H1 (cell line): ENCODE data around the gene MTFR1L. TPM values are rescaled to one million over a fixed set of nuclear protein-coding genes. Genes with fewer than 3 reads are reported as not detected.

Experiments used
- CTCF ChIA-PET: fragments of 300-600 bp; sonication (Branson Sonifier 250); formaldehyde crosslinking; loops from one replicate; lab custom pipeline; 2021; ENCODE audit not compliant: partially characterized antibody; lab: Charles Lee
- POLR2A ChIA-PET: fragments of 300-600 bp; sonication (Branson Sonifier 250); formaldehyde crosslinking; loops from one replicate; lab custom pipeline; 2021; ENCODE audit warnings: inconsistent platforms; ENCODE audit not compliant: partially characterized antibody; lab: Charles Lee
- DNase-seq, 2 experiments: peaks; one replicate each; pipeline versions ENCODE4 v3.0.0 to v3.0.0-alpha.2; 2010 to 2022; ENCODE audit warnings: low spot score in 2 of 2, low read depth in 1 of 2, mixed read lengths in 1 of 2
- FAIRE-seq: peaks from 2 replicates; lab custom pipeline; 2011; peaks lifted over from hg19 to GRCh38; lab: Jason Lieb, UNC
- H2AFZ ChIP-seq: 2 replicates; pipeline ENCODE4 v1.8.1; 2012; ENCODE audit warnings: low read length, inconsistent platforms
- H2AK5ac ChIP-seq: 2 replicates; pipeline ENCODE4 v1.6.1; 2013; ENCODE audit warnings: low read depth, low read length
- H2BK120ac ChIP-seq: replicated peaks from 2 replicates; pipeline ENCODE3; 2013; ENCODE audit warnings: low read depth, low read length, inconsistent platforms
- H2BK12ac ChIP-seq: 2 replicates; pipeline ENCODE4 v1.6.1; 2013; ENCODE audit warnings: low read depth, low read length
- H2BK15ac ChIP-seq: 2 replicates; pipeline ENCODE4 v1.6.1; 2013; ENCODE audit warnings: low read length
- H2BK20ac ChIP-seq: 2 replicates; pipeline ENCODE4 v1.6.1; 2013; ENCODE audit warnings: low read length
- H2BK5ac ChIP-seq: 2 replicates; pipeline ENCODE4 v1.6.1; 2013; ENCODE audit warnings: low read depth, low read length
- H3K14ac ChIP-seq: 2 replicates; pipeline ENCODE4 v1.6.1; 2013; ENCODE audit warnings: inconsistent platforms; ENCODE audit not compliant: insufficient read length
- H3K18ac ChIP-seq: 2 replicates; pipeline ENCODE4 v1.6.1; 2013; ENCODE audit warnings: low read length; ENCODE audit errors: extremely low read depth
- H3K23ac ChIP-seq: 2 replicates; pipeline ENCODE4 v1.6.1; 2013; ENCODE audit warnings: inconsistent platforms; ENCODE audit not compliant: insufficient read length
- H3K23me2 ChIP-seq: 2 replicates; pipeline ENCODE4 v1.6.1; 2013; ENCODE audit warnings: low read depth, low read length
- H3K27ac ChIP-seq: 2 replicates; pipeline ENCODE4 v1.6.1; 2011; ENCODE audit warnings: low read depth, low read length, inconsistent platforms
- H3K27me3 ChIP-seq, 4 experiments: replicated peaks in 1 of 4; 1 replicate in 1 of 4; 2 replicates in 3 of 4; pipeline versions ENCODE4 v1.6.1 to v1.8.1; 2011 to 2013; ENCODE audit warnings: low read length in 3 of 4, mild to moderate bottlenecking in 3 of 4, inconsistent platforms in 2 of 4, mixed read lengths in 2 of 4, moderate library complexity in 1 of 4; ENCODE audit not compliant: control insufficient read depth in 3 of 4, insufficient read depth in 3 of 4; ENCODE audit errors: extremely low read depth in 1 of 4
- H3K36me3 ChIP-seq, 4 experiments: 2 replicates each; pipeline versions ENCODE4 v1.6.1 to v1.8.1; 2011 to 2013; ENCODE audit warnings: mild to moderate bottlenecking in 4 of 4, low read length in 3 of 4, moderate library complexity in 2 of 4, control low read depth in 1 of 4, inconsistent platforms in 1 of 4; ENCODE audit not compliant: insufficient read depth in 4 of 4, control insufficient read depth in 2 of 4
- H3K4ac ChIP-seq: replicated peaks from 2 replicates; pipeline ENCODE3; 2013; ENCODE audit warnings: low read length, low read depth, mixed read lengths, inconsistent platforms; ENCODE audit not compliant: insufficient read length
- H3K4me1 ChIP-seq, 4 experiments: replicated peaks in 1 of 4; 1 replicate in 1 of 4; 2 replicates in 3 of 4; pipeline versions ENCODE4 v1.6.1 to v1.8.1; 2011 to 2013; ENCODE audit warnings: low read length in 3 of 4, inconsistent platforms in 2 of 4, mixed read lengths in 1 of 4; ENCODE audit not compliant: insufficient read depth in 4 of 4, control insufficient read depth in 3 of 4
- H3K4me2 ChIP-seq, 2 experiments: 2 replicates each; pipeline versions ENCODE4 v1.6.1 to v1.8.1; 2011 to 2013; ENCODE audit warnings: low read depth in 2 of 2, low read length in 2 of 2, control low read depth in 1 of 2, inconsistent platforms in 1 of 2, mild to moderate bottlenecking in 1 of 2; ENCODE audit not compliant: insufficient read depth in 1 of 2
- H3K4me3 ChIP-seq, 4 experiments: fragments of 200-600, 300-600 bp in 1 of 4; sonication (generic), shearing (Covaris generic), sonication (Bioruptor Twin) in 1 of 4; 2 replicates each; pipeline versions ENCODE4 v1.5.1 to v1.8.1; 2011 to 2016; ENCODE audit warnings: low read length in 4 of 4, low read depth in 3 of 4, control low read depth in 2 of 4, inconsistent platforms in 2 of 4, mild to moderate bottlenecking in 2 of 4, mixed read lengths in 1 of 4, moderate library complexity in 1 of 4; ENCODE audit not compliant: insufficient read depth in 2 of 4; ENCODE audit errors: extremely low read depth in 1 of 4
- H3K56ac ChIP-seq: replicated peaks from 2 replicates; pipeline ENCODE3; 2013; ENCODE audit warnings: low read depth, mild to moderate bottlenecking, mixed read lengths, low read length, inconsistent platforms; ENCODE audit not compliant: insufficient read length
- H3K79me1 ChIP-seq: 2 replicates; pipeline ENCODE4 v1.6.1; 2013; ENCODE audit warnings: low read depth, low read length, control low read depth
- H3K79me2 ChIP-seq, 2 experiments: 2 replicates each; pipeline versions ENCODE4 v1.6.1 to v1.8.1; 2012 to 2013; ENCODE audit warnings: low read length in 2 of 2, mild to moderate bottlenecking in 2 of 2, inconsistent platforms in 1 of 2; ENCODE audit not compliant: insufficient read depth in 2 of 2, control insufficient read depth in 1 of 2
- H3K9ac ChIP-seq, 4 experiments: replicated peaks in 1 of 4; 1 replicate in 1 of 4; 2 replicates in 3 of 4; pipeline versions ENCODE4 v1.6.1 to v1.8.1; 2011 to 2013; ENCODE audit warnings: low read depth in 3 of 4, low read length in 3 of 4, control low read depth in 2 of 4, mild to moderate bottlenecking in 2 of 4, moderate library complexity in 2 of 4, inconsistent platforms in 1 of 4; ENCODE audit errors: extremely low read depth in 1 of 4
- H3K9me3 ChIP-seq, 2 experiments: 2 replicates each; pipeline versions ENCODE4 v1.6.1 to v1.8.1; 2012 to 2013; ENCODE audit warnings: mild to moderate bottlenecking in 2 of 2, moderate library complexity in 2 of 2, control low read depth in 1 of 2, inconsistent platforms in 1 of 2, low read depth in 1 of 2, low read length in 1 of 2, mixed read lengths in 1 of 2; ENCODE audit not compliant: insufficient read depth in 2 of 2
- H4K20me1 ChIP-seq, 2 experiments: replicated peaks in 1 of 2; 2 replicates each; pipeline versions ENCODE3 to v1.8.1; 2011 to 2013; ENCODE audit warnings: inconsistent platforms in 2 of 2, low read length in 2 of 2, mild to moderate bottlenecking in 1 of 2; ENCODE audit not compliant: insufficient read depth in 2 of 2, control insufficient read depth in 1 of 2
- H4K5ac ChIP-seq: 2 replicates; pipeline ENCODE4 v1.6.1; 2013; ENCODE audit warnings: low read length, low read depth, mixed read lengths, inconsistent platforms; ENCODE audit not compliant: insufficient read length
- H4K8ac ChIP-seq: 2 replicates; pipeline ENCODE4 v1.8.0; 2013; ENCODE audit warnings: mild to moderate bottlenecking, moderate library complexity, low read length, inconsistent platforms; ENCODE audit not compliant: insufficient read depth; ENCODE audit errors: extremely low read depth
- H4K91ac ChIP-seq: replicated peaks from 2 replicates; pipeline ENCODE3; 2013; ENCODE audit warnings: low read length, mixed read lengths, inconsistent platforms; ENCODE audit not compliant: insufficient read length
- CBX5 ChIP-seq: fragments of 300-800, 300-1000 bp; sonication (generic); IDR thresholded peaks from 2 replicates; pipeline ENCODE4 v1.7.1; 2016; ENCODE audit warnings: antibody characterized with exemption, low read length, low read depth
- FOSL1 ChIP-seq: IDR thresholded peaks from 2 replicates; pipeline ENCODE4 v1.6.1; 2011; ENCODE audit warnings: mild to moderate bottlenecking, low read depth, low read length, moderate library complexity; ENCODE audit not compliant: insufficient read depth
- PHF8 ChIP-seq: fragments of 200-600 bp; sonication (generic); conservative IDR thresholded peaks from 2 replicates; pipeline ENCODE4 v1.7.1; 2012; ENCODE audit warnings: low read depth, mild to moderate bottlenecking, inconsistent platforms, low read length, moderate library complexity
- RNF2 ChIP-seq: fragments of 200-900, 300-1000 bp; sonication (generic); IDR thresholded peaks from 2 replicates; pipeline ENCODE4 v1.7.1; 2016; ENCODE audit warnings: borderline replicate concordance, low read depth, mild to moderate bottlenecking, antibody characterized with exemption, low read length; ENCODE audit not compliant: poor library complexity, severe bottlenecking; ENCODE audit errors: missing control alignments
- SP4 ChIP-seq: IDR thresholded peaks from 2 replicates; pipeline ENCODE4 v1.6.1; 2012; ENCODE audit warnings: low read length, inconsistent platforms
- SRF ChIP-seq: IDR thresholded peaks from 2 replicates; pipeline ENCODE4 v1.6.1; 2011; ENCODE audit warnings: mild to moderate bottlenecking, low read depth, low read length, moderate library complexity
- WGBS, 2 experiments: shearing (Covaris generic) in 1 of 2; methylation state at CpG; one replicate each; pipeline versions ENCODE4 v1.1.6 to v1.1.7; 2013 to 2015; ENCODE audit warnings: low lambda C conversion rate in 2 of 2, mixed read lengths in 2 of 2, inconsistent platforms in 1 of 2, low coverage in 1 of 2, missing lambda C conversion rate in 1 of 2; ENCODE audit not compliant: insufficient replicate concordance in 2 of 2, insufficient coverage in 1 of 2, insufficient read length in 1 of 2; ENCODE audit errors: extremely low coverage in 1 of 2, missing lambda C conversion rate in 1 of 2; 5-methylcytosine and 5-hydroxymethylcytosine counted together
- polyA plus RNA-seq, 7 experiments: library from polyadenylated mRNA; depleted of rRNA in 3 of 7; stranded (reverse) in 5 of 7; unstranded in 2 of 7; fragments of >200 nt in 5 of 7; fragments of 200-250 nt in 2 of 7; gene quantifications; 1 replicate in 5 of 7; 2 replicates in 1 of 7; 4 replicates in 1 of 7; pipeline versions ENCODE4 v1.2.1 to v1.2.3, GENCODE V29; 2011 to 2013; ENCODE audit warnings: missing spikeins in 2 of 7, mixed read lengths in 2 of 7
- total RNA-seq: library from RNA; stranded (reverse); fragmentation: NEBNext Ultra II Directional; extraction: Animal tissue kit (Norgen Biotek cat#: 25700); gene quantifications from 2 replicates; pipeline ENCODE4 v1.2.1, GENCODE V29; 2021

Gene MTFR1L
- total and polyA plus RNA-seq, 2 of the 8 experiments (the other 6 are each of a cell fraction or from before 2014, with no cell fraction given): 20.8 to 23.1 TPM

- H3K9ac ChIP-seq: peak within 1 kb of the TSS in 3 of 4 experiments; percentile 14 to 40 (median 20); a peak in 6 of 7 replicates
- H3K27me3 ChIP-seq: peaks cover 0 to 3% (median 1%) of the 10 kb centered on the region in 4 experiments; a peak in 4 of 7 replicates
- peaks cover 8% of the 10 kb centered on the region for H3K23me2 ChIP-seq
- H3K56ac ChIP-seq: peak within 1 kb of the TSS; percentile 22
- no peaks in the 10 kb centered on the region for H3K79me2 ChIP-seq
- H4K5ac ChIP-seq: peak within 1 kb of the TSS; percentile 32
- no peak within 1 kb of the TSS for H3K4ac ChIP-seq
- no peaks in the 10 kb centered on the region for H3K36me3 ChIP-seq
- peak within 1 kb of the TSS; percentile 60 for H3K18ac ChIP-seq
- no peak within 1 kb of the TSS; the same call in 1 of the 2 replicates for H2BK20ac ChIP-seq
- no peaks in the 10 kb centered on the region for H4K20me1 ChIP-seq
- peaks cover 2% of the 10 kb centered on the region for H3K79me1 ChIP-seq
- H2BK5ac ChIP-seq: peak within 1 kb of the TSS; percentile 73; the same call in 1 of the 2 replicates
- ChIA-PET POLR2A (interaction anchor here (0.5 to 4.1 kb wide), 24 partner anchors 8 to 436 kb away, joined by 3 to 29 read pairs (median 5); partner anchors contain the start of genes MTFR1L, PAFAH2 and STMN1), CTCF (interaction anchor here (0.6 to 4.0 kb wide), 8 partner anchors 13 to 142 kb away, joined by 3 to 25 read pairs (median 7); partner anchors contain the start of gene PAFAH2)
- H2BK120ac ChIP-seq: no peak within 1 kb of the TSS
- 0 out of 2 replicates have a peak within 1 kb of the TSS, but pooled peaks have one; percentile 8 for H3K27ac ChIP-seq
- 3% methylated on average over 36 of the region's 75 CpGs; no CpG with 5 or more reads in 1 of the 2 experiments for WGBS, 2 experiments
- peak within 1 kb of the TSS; percentile 68 to 79 for H3K4me2 ChIP-seq
- H4K91ac ChIP-seq: peak within 1 kb of the TSS; percentile 30
- DNase-seq (peak in 1 of 2 experiments; percentile 86), FAIRE-seq (no peak)
- H2AFZ ChIP-seq: peak within 1 kb of the TSS; percentile 56; the same call in 1 of the 2 replicates
- H2BK15ac ChIP-seq: peak within 1 kb of the TSS; percentile 81; the same call in 1 of the 2 replicates
- H2AK5ac ChIP-seq: no peak within 1 kb of the TSS
- no peak within 1 kb of the TSS for H3K14ac ChIP-seq
- no peaks in the 10 kb centered on the region for H3K9me3 ChIP-seq
- H3K4me3 ChIP-seq: peak within 1 kb of the TSS; percentile 26 to 69 (median 48)
- H4K8ac ChIP-seq: peak within 1 kb of the TSS; percentile 73; the same call in 1 of the 2 replicates
- no peak within 1 kb of the TSS for H3K23ac ChIP-seq
- peaks cover 0 to 13% (median 11%) of the 10 kb centered on the region in 4 experiments; a peak in 5 of 7 replicates for H3K4me1 ChIP-seq
- peak within 1 kb of the TSS; percentile 27; the same call in 1 of the 2 replicates for H2BK12ac ChIP-seq
- TF ChIP-seq RNF2 (no peak), CBX5 (no peak), PHF8 (peak; percentile 57), SRF (no peak), SP4 (no peak), FOSL1 (no peak)
Observed at GRCh38 chr1:25875154-25875855, 55.6 kb downstream of the MTFR1L start, which contains the start of gene PAQR7. Gene PAQR7, minus strand, starts transcription at chr1:25875708. Its CDS starts 11,869 bp downstream, at chr1:25863839.
